T-helper 2 cell treated with Interferon-gamma antibody and Interleukin-4, amounts not matched to agents 5 μg/mL and 100 μg/mL, for 36 hours (primary cell): Measurements from ENCODE around the gene SLC15A1.

Experiments used
- DNase-seq: peaks from one replicate; pipeline ENCODE4 v3.0.0; 2021; ENCODE audit warnings: low spot score
- H3K27ac Mint-ChIP-seq: one replicate; pipeline ENCODE4 v1.8.0; 2021; ENCODE audit warnings: mild to moderate bottlenecking, mixed read lengths
- H3K27me3 Mint-ChIP-seq: one replicate; pipeline ENCODE4 v1.8.0; 2021; ENCODE audit warnings: low read depth, mixed read lengths
- H3K36me3 Mint-ChIP-seq: one replicate; pipeline ENCODE4 v1.8.0; 2021; ENCODE audit warnings: low read depth, mixed read lengths
- H3K4me1 Mint-ChIP-seq: one replicate; pipeline ENCODE4 v1.8.0; 2021; ENCODE audit warnings: low read depth, mixed read lengths
- H3K4me3 Mint-ChIP-seq: one replicate; pipeline ENCODE4 v1.8.0; 2022; ENCODE audit warnings: mild to moderate bottlenecking, moderate library complexity, mixed read lengths
- H3K9me3 Mint-ChIP-seq: one replicate; pipeline ENCODE4 v1.8.0; 2021; ENCODE audit warnings: mixed read lengths

SLC15A1 gene

DNA sequence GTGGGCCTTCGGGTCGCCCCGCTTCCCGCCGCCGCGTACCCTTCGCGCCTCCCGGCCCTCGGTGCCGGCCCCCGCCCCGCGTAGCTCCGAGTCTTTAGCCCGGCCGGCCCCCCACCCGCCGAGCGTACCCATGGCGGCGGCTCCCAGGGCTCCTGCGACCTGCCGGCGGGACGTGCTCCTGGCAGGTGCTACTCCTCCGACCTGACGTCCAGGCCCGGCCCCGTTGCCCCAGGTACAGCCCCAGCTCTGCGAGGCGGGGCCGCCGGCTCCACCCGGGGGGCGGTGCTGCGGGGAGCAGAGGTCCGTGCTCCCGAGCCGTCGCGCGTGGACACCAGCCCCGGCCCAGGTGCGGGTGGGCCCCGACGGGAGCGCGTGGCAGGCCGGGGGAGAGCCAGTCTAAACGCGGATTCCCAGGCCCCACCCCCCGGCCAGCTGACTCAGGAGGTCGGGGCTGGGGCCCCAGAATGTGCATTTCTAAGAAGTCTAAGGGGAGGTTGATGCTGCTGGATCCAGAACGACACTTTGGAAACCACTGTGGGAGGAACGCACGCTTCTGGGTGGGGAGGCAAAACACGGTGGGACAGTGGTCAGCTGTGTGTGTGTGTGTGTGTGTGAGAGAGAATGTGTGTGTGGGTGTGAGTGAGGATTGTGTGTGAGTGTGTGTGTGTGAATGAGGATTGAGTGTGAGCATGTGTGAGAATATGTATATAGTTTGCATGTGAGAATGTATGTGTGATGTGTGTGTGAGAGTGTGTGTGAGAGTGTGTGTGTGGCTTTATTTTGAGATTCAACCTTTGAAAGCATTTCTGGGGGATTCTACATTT is at the start of gene SLC15A1:
Gene SLC15A1 (minus strand): TSS at position 206 of the 824 bp plus-strand sequence. CDS start 74 bp downstream, at position 132.
- Mint-ChIP-seq H3K27ac (no peak within 1 kb of the TSS), H3K36me3 (peaks cover 4% of the 10 kb centered on the region), H3K4me3 (no peak within 1 kb of the TSS), H3K4me1 (no peaks in the 10 kb centered on the region), H3K9me3 (peaks cover 13% of the 10 kb centered on the region), H3K27me3 (peaks cover 55% of the 10 kb centered on the region)
- DNase-seq: no peak

- no peaks in the 10 kb centered on the region for H3K9me3 Mint-ChIP-seq
- no peak overlapping the region for H3K4me3 Mint-ChIP-seq
- no peak for DNase-seq
- peaks cover 36% of the 10 kb centered on the region for H3K36me3 Mint-ChIP-seq
- H3K4me1 Mint-ChIP-seq: peaks cover 3% of the 10 kb centered on the region
- no peak overlapping the region for H3K27ac Mint-ChIP-seq
- H3K27me3 Mint-ChIP-seq: no peaks in the 10 kb centered on the region
Measured at GRCh38 chr13:98801626-98802418, 49.4 kb upstream of the SLC15A1 start.

GRCh38 chr13:98800078-98800477 is 47.6 kb upstream of the SLC15A1 start:
- H3K27ac Mint-ChIP-seq: no peak overlapping the region
- H3K9me3 Mint-ChIP-seq: no peaks in the 10 kb centered on the region
- H3K36me3 Mint-ChIP-seq: peaks cover 40% of the 10 kb centered on the region
- no peak overlapping the region for H3K4me3 Mint-ChIP-seq
- peaks cover 3% of the 10 kb centered on the region for H3K4me1 Mint-ChIP-seq
- DNase-seq: no peak
- H3K27me3 Mint-ChIP-seq: no peaks in the 10 kb centered on the region

DNA sequence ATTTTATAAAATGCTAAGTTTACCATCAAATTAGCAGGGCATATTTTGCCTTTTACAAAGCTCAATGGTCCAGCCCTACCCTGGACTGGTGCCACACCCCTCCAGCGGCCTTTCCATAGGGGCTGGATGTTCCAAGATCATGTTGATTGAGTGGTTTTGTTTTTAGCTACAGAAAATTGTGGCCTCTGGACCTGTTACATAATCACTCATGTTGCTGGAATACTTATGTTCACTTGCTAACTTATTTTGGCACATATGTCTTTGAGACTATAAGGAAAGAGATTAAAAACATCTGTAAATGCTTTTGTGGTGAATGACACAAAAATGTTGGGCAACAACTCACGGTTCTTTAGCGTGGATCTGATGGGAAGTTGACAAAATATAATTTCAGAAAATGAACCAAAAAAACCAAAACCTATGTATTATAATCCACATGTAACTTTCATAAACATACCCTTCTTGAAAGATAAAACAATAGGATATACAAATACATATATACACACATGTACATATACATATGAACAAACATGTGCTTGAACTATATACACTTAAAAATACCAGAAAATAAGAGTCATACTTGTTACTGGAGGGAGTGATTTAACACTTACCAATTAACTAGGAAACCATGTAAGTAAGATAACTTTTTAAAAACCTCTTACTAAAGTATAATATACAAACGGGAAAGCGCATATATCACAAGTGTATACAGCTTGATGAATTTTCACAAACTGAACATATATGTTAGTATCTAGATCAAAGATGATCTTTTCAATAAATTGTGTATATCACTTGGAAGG is 46.6 kb upstream of the SLC15A1 start:
- no peaks in the 10 kb centered on the region for H3K9me3 Mint-ChIP-seq
- no peak overlapping the region for H3K27ac Mint-ChIP-seq
- peaks cover 3% of the 10 kb centered on the region for H3K4me1 Mint-ChIP-seq
- H3K27me3 Mint-ChIP-seq: no peaks in the 10 kb centered on the region
- DNase-seq: no peak
- no peak overlapping the region for H3K4me3 Mint-ChIP-seq
- peaks cover 41% of the 10 kb centered on the region for H3K36me3 Mint-ChIP-seq

DNA sequence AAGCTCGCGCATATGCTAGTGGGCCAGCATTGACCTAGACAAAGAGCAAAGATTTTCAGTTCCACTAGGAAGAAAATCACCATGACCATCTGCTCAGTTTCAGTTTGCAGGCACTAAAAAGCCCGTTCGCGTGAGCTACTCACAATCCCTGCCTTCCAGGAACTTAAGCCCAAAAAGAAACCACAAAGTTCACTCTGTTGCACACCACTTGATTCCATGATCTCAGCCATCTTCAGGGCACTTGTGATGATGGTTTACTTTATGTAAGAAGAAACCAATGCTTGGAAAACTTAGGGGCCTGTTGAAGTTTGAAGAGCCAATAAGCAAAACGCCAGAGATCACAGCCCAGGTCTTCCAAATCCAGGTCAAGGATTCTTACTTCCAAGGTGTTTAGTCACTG is 45.0 kb upstream of the SLC15A1 start:
- DNase-seq: no peak
- no peaks in the 10 kb centered on the region for H3K27me3 Mint-ChIP-seq
- peaks cover 42% of the 10 kb centered on the region for H3K36me3 Mint-ChIP-seq
- H3K27ac Mint-ChIP-seq: no peak overlapping the region
- H3K4me3 Mint-ChIP-seq: no peak overlapping the region
- peaks cover 3% of the 10 kb centered on the region for H3K4me1 Mint-ChIP-seq
- no peaks in the 10 kb centered on the region for H3K9me3 Mint-ChIP-seq

DNA sequence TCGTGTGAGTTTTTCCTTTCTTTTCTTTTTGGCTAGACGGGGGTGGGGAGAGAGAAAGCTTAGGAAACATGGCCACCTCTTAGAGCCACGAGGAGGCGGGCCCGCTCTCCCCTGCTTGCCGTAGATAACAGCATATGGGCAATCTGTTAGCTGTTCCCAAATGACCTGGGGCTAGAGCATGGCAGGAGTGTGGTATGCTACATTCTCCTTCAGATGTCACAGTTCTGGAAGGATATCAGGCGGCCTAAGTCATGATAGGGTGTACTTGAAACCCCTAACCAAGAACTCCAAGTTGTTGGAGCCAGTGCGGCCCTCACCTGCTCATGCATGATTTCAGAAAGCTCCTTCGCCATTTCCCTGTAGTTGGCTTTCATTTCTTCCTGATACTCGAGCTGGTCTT is 44.3 kb upstream of the SLC15A1 start:
- H3K4me3 Mint-ChIP-seq: no peak overlapping the region
- no peak for DNase-seq
- H3K27me3 Mint-ChIP-seq: no peaks in the 10 kb centered on the region
- no peaks in the 10 kb centered on the region for H3K9me3 Mint-ChIP-seq
- H3K27ac Mint-ChIP-seq: no peak overlapping the region
- H3K36me3 Mint-ChIP-seq: peaks cover 42% of the 10 kb centered on the region
- peaks cover 3% of the 10 kb centered on the region for H3K4me1 Mint-ChIP-seq

DNA sequence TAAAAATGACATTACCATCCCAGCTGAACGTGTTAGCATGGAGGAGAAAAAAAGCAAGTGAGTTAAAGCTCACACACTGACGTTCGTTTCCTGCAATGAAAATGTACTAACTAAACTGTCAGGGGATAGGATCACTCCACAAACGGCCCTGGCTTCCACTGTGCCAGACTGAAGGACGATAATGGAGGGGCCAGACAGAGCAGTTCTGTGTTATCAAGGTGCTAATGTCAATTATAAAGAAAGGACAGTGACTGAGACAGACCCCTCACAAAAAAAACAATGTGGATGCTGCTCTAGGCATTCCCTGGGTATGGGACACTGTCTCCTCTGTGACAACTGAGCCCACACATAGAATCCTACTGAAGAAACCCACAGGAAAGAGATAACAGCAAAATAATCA is 43.7 kb upstream of the SLC15A1 start:
- Mint-ChIP-seq H3K27ac (no peak overlapping the region), H3K9me3 (no peaks in the 10 kb centered on the region), H3K4me1 (peaks cover 3% of the 10 kb centered on the region), H3K4me3 (no peak overlapping the region), H3K36me3 (peaks cover 42% of the 10 kb centered on the region), H3K27me3 (no peaks in the 10 kb centered on the region)
- DNase-seq: no peak

DNA sequence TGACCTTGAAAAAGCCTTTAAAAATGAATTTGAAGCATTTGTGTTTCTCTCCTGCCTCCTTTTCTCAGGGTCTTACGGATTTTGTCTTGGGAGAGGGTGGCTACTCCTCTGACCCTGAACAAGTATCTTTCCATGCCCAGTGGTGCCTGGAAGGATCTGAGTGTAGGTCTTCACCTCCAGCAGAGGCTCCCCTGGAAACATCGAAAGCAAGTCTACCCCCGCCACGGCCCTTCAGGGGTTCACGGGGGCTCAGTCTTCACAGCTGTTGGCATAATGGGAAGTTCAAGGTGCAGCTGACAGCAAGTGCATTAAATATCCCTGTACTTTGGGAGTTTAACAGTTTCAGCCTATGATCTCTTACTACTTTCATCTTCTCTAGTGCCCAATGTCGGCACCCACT is 42.7 kb upstream of the SLC15A1 start:
- no peak overlapping the region for H3K4me3 Mint-ChIP-seq
- DNase-seq: no peak
- H3K27ac Mint-ChIP-seq: no peak overlapping the region
- H3K9me3 Mint-ChIP-seq: no peaks in the 10 kb centered on the region
- peaks cover 42% of the 10 kb centered on the region for H3K36me3 Mint-ChIP-seq
- no peaks in the 10 kb centered on the region for H3K27me3 Mint-ChIP-seq
- peaks cover 3% of the 10 kb centered on the region for H3K4me1 Mint-ChIP-seq

DNA sequence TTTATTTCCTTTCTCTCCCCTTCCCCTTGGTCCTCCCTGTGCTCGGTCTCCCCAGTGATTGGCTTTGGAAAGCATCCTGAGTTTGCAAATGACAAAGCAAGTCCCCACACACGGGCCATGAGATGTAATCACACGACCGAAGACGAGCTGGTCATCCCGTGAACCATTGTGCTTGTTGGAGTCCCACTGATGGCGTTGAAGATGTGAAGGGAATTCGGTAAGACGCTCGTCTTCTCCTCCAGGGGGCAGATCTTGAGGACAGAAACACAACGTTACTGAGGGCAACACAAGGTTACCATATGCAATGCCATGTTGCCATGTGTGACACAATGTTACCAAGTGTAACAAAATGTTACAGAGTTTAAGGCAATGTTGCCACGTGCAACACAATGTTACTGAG is 42.0 kb upstream of the SLC15A1 start:
- H3K4me3 Mint-ChIP-seq: no peak overlapping the region
- H3K4me1 Mint-ChIP-seq: peaks cover 3% of the 10 kb centered on the region
- no peaks in the 10 kb centered on the region for H3K9me3 Mint-ChIP-seq
- H3K36me3 Mint-ChIP-seq: peaks cover 42% of the 10 kb centered on the region
- H3K27me3 Mint-ChIP-seq: peaks cover 3% of the 10 kb centered on the region
- no peak overlapping the region for H3K27ac Mint-ChIP-seq
- DNase-seq: no peak

GRCh38 chr13:98792785-98793495 is 40.5 kb upstream of the SLC15A1 start:
- Mint-ChIP-seq H3K27me3 (peaks cover 12% of the 10 kb centered on the region), H3K36me3 (peaks cover 33% of the 10 kb centered on the region), H3K27ac (no peak overlapping the region), H3K4me1 (peaks cover 3% of the 10 kb centered on the region), H3K9me3 (no peaks in the 10 kb centered on the region), H3K4me3 (no peak overlapping the region)
- no peak for DNase-seq

- DNase-seq: no peak
- H3K27me3 Mint-ChIP-seq: peaks cover 16% of the 10 kb centered on the region
- no peaks in the 10 kb centered on the region for H3K9me3 Mint-ChIP-seq
- H3K27ac Mint-ChIP-seq: no peak overlapping the region
- peaks cover under 1% of the 10 kb centered on the region for H3K4me1 Mint-ChIP-seq
- no peak overlapping the region for H3K4me3 Mint-ChIP-seq
- peaks cover 30% of the 10 kb centered on the region for H3K36me3 Mint-ChIP-seq
Measured at GRCh38 chr13:98792321-98792720, 39.8 kb upstream of the SLC15A1 start.

DNA sequence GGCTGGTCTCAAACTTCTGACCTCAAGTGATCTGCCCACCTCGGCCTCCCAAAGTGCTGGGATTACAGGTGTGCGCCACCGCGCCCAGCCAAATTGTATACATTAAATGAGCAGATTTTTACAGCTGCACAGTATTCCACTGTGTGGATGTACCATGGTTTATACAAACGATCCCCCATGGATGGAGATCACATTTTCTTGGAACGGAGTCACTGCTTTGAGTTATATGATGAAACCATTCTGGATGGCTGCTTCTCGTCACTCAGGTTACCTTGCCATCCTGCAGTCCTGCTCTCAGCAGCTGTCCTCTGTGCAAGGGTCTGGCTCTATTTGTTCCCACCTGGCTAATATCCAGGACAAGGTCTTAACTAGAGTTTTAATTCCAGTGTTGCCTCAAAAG is 39.1 kb upstream of the SLC15A1 start:
- Mint-ChIP-seq H3K36me3 (peaks cover 26% of the 10 kb centered on the region), H3K27me3 (peaks cover 20% of the 10 kb centered on the region), H3K4me1 (no peaks in the 10 kb centered on the region), H3K4me3 (no peak overlapping the region), H3K9me3 (no peaks in the 10 kb centered on the region), H3K27ac (no peak overlapping the region)
- DNase-seq: no peak

GRCh38 chr13:98787996-98788395 is 35.5 kb upstream of the SLC15A1 start:
- Mint-ChIP-seq H3K4me3 (no peak overlapping the region), H3K4me1 (no peaks in the 10 kb centered on the region), H3K27ac (no peak overlapping the region), H3K27me3 (peaks cover 25% of the 10 kb centered on the region), H3K36me3 (peaks cover 5% of the 10 kb centered on the region), H3K9me3 (no peaks in the 10 kb centered on the region)
- no peak for DNase-seq
